Activated CD4-positive, alpha-beta T cell treated with anti-CD3 and anti-CD28 coated beads, Interleukin-10, Interleukin-2, amounts not matched to agents 100 ng/mL and 50 ng/mL, durations not matched to agents 16 hours and 8 hours (primary cell): ENCODE measurements around the gene SPAG16.

Experiments used
- DNase-seq: peaks from one replicate; pipeline ENCODE4 v3.0.0-alpha.2; 2020

Gene SPAG16

GRCh38 chr2:213411582-213412289 is 127.5 kb downstream of the SPAG16 start:
- peak; percentile 1 for DNase-seq

- no peak for DNase-seq
These were observed 130.8 kb downstream of the SPAG16 start for GRCh38 chr2:213415093-213415492.

GRCh38 chr2:213416832-213417231 is 132.6 kb downstream of the SPAG16 start:
- DNase-seq = no peak

- DNase-seq = no peak
These were observed 135.7 kb downstream of the SPAG16 start for GRCh38 chr2:213419980-213420379.

- DNase-seq = no peak
These were observed 136.6 kb downstream of the SPAG16 start for GRCh38 chr2:213420828-213421385.

GRCh38 chr2:213422211-213422610 is 137.9 kb downstream of the SPAG16 start:
- no peak for DNase-seq

- no peak for DNase-seq
These were observed 141.4 kb downstream of the SPAG16 start for GRCh38 chr2:213425618-213426017.

- DNase-seq = no peak
These were observed 145.3 kb downstream of the SPAG16 start for GRCh38 chr2:213429516-213429915.

- no peak for DNase-seq
These were observed 159.7 kb downstream of the SPAG16 start for GRCh38 chr2:213443921-213444320.

GRCh38 chr2:213451542-213452239 is 167.4 kb downstream of the SPAG16 start:
- DNase-seq = no peak

GRCh38 chr2:213455316-213456008 is 171.2 kb downstream of the SPAG16 start:
- no peak for DNase-seq

GRCh38 chr2:213475433-213475832 is 191.2 kb downstream of the SPAG16 start:
- no peak for DNase-seq

- no peak for DNase-seq
These were observed 192.4 kb downstream of the SPAG16 start for GRCh38 chr2:213476641-213477040.

GRCh38 chr2:213490087-213490486 is 205.8 kb downstream of the SPAG16 start:
- DNase-seq = no peak

- DNase-seq = no peak
These were observed 207.1 kb downstream of the SPAG16 start for GRCh38 chr2:213491376-213491775.

- no peak for DNase-seq
These were observed 212.0 kb downstream of the SPAG16 start for GRCh38 chr2:213496226-213496625.

- DNase-seq = no peak
These were observed 216.6 kb downstream of the SPAG16 start for GRCh38 chr2:213500881-213501280.

- no peak for DNase-seq
These were observed 239.9 kb downstream of the SPAG16 start for GRCh38 chr2:213524164-213524563.

- no peak for DNase-seq
These were observed 253.3 kb downstream of the SPAG16 start for GRCh38 chr2:213537579-213537978.

- DNase-seq = no peak
These were observed 260.7 kb downstream of the SPAG16 start for GRCh38 chr2:213544940-213545339.

GRCh38 chr2:213545481-213545880 is 261.2 kb downstream of the SPAG16 start:
- DNase-seq = no peak

GRCh38 chr2:213545964-213546475 is 261.8 kb downstream of the SPAG16 start:
- DNase-seq = no peak

- no peak for DNase-seq
These were observed 267.3 kb downstream of the SPAG16 start for GRCh38 chr2:213551526-213551925.
